ENCODE measurements around the gene EMILIN1.

Gene EMILIN1

DNA sequence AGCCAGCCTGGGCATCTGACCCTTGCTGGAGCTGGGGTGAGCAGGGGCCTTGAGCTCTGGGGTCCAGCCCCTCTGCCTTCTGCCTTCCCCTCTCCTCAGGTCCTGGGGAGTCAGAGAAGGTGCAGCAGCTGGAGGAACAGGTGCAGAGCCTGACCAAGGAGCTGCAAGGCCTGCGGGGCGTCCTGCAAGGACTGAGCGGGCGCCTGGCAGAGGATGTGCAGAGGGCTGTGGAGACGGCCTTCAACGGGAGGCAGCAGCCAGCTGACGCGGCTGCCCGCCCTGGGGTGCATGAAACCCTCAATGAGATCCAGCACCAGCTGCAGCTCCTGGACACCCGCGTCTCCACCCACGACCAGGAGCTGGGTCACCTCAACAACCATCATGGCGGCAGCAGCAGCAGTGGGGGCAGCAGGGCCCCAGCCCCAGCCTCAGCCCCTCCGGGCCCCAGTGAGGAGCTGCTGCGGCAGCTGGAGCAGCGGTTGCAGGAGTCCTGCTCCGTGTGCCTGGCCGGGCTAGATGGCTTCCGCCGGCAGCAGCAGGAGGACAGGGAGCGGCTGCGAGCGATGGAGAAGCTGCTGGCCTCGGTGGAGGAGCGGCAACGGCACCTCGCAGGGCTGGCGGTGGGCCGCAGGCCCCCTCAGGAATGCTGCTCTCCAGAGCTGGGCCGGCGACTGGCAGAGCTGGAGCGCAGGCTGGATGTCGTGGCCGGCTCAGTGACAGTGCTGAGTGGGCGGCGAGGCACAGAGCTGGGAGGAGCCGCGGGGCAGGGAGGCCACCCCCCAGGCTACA is 3.8 kb downstream of the EMILIN1 start:
- no peak for DNase-seq (ENCODE audit: low spot score)

DNA sequence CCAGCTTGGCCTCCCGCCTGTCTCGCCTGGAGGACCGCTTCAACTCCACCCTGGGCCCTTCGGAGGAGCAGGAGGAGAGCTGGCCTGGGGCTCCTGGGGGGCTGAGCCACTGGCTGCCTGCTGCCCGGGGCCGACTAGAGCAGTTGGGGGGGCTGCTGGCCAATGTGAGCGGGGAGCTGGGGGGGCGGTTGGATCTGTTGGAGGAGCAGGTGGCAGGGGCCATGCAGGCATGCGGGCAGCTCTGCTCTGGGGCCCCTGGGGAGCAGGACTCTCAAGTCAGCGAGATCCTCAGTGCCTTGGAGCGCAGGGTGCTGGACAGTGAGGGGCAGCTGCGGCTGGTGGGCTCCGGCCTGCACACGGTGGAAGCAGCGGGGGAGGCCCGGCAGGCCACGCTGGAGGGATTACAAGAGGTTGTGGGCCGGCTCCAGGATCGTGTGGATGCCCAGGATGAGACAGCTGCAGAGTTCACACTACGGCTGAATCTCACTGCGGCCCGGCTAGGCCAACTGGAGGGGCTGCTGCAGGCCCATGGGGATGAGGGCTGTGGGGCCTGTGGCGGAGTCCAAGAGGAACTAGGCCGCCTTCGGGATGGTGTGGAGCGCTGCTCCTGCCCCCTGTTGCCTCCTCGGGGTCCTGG is 4.5 kb downstream of the EMILIN1 start:
- no peak for DNase-seq (ENCODE audit: low spot score)

DNA sequence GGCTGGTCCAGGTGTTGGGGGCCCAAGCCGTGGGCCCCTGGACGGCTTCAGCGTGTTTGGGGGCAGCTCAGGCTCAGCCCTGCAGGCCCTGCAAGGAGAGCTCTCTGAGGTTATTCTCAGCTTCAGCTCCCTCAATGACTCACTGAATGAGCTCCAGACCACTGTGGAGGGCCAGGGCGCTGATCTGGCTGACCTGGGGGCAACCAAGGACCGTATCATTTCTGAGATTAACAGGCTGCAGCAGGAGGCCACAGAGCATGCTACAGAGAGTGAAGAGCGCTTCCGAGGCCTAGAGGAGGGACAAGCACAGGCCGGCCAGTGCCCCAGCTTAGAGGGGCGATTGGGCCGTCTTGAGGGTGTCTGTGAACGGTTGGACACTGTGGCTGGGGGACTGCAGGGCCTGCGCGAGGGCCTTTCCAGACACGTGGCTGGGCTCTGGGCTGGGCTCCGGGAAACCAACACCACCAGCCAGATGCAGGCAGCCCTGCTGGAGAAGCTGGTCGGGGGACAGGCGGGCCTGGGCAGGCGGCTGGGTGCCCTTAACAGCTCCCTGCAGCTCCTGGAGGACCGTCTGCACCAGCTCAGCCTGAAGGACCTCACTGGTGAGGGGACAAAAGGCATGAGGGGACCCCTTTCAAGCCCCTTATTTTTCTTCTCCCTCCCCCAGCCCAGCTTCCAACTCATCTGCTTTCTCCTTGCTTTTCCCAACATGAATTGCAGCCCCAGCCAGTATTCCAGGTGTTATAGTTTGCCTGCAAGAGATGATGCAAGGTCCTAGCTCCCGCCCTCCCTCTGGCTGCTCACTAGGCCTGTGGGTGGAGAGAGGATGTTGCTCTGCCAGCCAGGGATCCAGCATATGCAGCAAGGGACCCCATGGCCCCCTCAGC is 5.2 kb downstream of the EMILIN1 start:
- DNase-seq (ENCODE audit: low spot score): no peak

DNA sequence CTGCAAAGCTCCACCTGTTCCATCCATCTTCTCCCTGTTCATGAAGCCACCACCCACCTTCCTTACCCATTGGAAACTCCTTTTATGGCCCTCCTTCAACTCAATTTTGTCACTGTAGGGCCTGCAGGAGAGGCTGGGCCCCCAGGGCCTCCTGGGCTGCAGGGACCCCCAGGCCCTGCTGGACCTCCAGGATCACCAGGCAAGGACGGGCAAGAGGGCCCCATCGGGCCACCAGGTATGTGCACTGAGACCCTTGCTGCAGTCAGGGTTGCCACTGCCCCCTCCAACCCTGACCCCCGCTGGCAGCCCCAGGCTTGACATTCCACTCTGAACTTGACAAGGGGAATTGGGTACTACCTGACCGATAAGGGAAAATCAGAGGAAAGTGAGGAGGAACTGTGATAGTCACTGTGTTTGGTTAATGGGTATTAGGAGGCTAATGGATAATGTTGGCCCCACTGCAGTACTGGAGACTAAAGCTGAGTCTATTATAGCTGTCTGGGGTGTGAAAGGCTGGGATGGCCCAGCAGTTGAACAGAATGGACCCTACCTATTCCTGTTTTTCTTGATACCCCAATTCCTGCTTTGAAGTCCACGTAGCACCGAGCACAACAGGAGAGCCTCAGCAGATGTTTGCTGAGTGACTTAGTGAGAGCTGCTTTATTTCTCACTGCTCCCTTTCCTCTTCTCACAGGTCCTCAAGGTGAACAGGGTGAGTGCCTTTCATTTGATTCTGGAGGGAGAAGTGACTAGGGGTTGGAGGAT is 6.1 kb downstream of the EMILIN1 start:
- no peak for DNase-seq (ENCODE audit: low spot score)

DNA sequence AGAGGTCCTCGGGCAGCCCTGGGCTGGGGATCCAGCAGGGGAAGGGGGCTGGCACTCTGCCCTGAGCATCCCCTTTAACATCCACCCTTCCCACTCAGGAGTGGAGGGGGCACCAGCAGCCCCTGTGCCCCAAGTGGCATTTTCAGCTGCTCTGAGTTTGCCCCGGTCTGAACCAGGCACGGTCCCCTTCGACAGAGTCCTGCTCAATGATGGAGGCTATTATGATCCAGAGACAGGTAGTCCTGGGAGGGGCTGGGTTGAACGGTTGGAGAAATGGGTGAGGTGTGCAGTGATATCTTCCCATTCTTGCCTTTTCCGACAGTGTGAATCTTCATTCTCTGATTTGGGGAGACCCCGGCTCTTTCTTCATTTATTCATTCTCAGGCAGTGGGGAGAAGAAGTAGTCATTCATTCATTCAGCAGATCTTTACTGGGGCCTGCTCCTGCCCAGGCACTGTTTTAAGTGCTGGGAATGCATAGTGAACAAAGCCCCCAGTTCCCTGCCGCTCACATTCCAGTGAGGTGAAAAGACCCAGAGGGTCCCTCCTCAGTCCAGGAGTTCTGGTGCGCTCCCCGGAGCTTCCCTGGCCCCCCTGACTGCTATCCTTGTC is 6.8 kb downstream of the EMILIN1 start:
- no peak for DNase-seq (ENCODE audit: low spot score)

DNA sequence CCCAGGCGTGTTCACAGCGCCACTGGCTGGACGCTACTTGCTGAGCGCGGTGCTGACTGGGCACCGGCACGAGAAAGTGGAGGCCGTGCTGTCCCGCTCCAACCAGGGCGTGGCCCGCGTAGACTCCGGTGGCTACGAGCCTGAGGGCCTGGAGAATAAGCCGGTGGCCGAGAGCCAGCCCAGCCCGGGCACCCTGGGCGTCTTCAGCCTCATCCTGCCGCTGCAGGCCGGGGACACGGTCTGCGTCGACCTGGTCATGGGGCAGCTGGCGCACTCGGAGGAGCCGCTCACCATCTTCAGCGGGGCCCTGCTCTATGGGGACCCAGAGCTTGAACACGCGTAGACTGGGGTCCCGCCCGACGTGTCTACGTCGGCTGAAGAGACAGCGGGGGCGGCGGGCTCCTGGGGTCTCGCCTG is 7.3 kb downstream of the EMILIN1 start:
- DNase-seq (ENCODE audit: low spot score): peak; percentile 82

DNA sequence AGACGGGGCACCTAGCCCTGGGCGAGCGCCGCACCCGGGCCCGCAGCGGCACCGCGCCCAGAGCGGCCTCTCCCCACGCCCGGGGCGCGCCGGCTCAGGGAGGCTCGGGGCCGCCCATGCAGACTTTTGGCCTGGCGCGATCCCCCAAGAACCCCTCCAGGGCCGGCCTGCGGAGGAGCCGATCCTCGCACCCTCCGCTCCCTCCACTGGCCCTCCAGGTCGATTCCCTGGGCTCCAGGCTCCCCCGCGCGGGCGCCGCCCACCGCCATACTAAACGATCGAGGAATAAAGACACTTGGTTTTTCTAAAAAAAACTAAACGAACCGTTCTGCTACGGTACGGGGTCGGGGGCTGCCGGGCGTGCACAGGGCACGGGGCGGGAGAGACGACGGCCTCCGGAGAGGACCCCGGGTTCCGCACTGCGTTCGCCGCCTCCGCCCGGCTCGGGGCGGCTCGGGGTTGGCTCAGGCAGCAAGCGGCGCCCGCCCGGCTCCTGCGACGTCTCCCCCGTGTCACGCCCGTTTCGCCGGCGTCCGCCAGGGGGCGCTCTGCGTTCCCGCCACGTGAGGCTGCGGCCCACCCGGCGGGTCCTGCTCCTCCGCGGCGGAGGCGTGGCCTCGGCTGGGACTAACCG is 7.8 kb downstream of the EMILIN1 start:
- peak; percentile 99 for DNase-seq (ENCODE audit: low spot score)

DNA sequence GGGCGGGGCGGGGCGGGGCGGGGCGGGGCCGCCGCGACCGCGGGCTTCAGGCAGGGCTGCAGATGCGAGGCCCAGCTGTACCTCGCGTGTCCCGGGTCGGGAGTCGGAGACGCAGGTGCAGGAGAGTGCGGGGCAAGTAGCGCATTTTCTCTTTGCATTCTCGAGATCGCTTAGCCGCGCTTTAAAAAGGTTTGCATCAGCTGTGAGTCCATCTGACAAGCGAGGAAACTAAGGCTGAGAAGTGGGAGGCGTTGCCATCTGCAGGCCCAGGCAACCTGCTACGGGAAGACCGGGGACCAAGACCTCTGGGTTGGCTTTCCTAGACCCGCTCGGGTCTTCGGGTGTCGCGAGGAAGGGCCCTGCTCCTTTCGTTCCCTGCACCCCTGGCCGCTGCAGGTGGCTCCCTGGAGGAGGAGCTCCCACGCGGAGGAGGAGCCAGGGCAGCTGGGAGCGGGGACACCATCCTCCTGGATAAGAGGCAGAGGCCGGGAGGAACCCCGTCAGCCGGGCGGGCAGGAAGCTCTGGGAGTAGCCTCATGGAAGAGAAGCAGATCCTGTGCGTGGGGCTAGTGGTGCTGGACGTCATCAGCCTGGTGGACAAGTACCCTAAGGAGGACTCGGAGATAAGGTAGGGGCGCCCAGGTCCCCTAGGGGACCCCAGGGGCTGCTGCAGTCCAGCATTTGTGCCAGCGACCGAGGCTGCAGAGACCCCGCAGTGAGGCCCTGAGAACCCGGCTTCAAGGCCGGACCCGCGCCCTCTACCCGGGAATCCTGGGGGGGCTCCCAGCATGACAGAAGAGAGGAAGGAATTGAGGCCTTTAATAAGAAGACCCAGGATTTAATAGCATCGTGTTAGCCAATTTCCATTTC is 8.5 kb downstream of the EMILIN1 start, which contains the start of gene KHK:
Gene KHK, plus strand, starts transcription at position 49 of the 870 bp plus-strand sequence. Its CDS starts 488 bp downstream, at position 537.
- peak; percentile 79 for DNase-seq (ENCODE audit: low spot score)

DNA sequence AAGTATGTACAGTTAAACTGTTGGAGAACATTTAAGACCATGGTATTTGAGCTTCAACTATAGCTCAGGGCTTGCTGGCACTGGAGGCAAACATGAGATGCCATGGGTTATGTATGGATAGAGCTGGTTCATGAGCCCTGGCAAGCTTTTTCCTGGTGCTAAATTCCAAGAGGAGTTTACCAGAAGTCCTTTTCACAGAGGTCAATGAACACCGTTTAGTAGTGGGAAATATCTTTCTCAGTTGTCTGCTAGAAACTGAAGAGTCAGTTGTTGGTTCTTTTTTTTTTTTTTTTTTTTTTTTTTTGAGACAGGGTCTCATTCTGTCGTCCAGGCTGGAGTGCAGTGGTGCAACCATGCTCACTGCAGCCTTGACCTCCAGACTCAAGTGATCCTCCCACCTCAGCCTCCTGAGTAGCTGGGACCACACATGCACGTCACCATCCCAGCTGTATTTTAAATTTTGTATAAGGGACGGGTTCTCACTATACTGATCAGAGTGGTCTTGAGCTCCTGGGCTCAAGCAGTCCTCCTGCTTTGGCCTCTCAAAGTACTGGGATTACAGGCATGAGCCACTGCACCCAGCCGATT is 9.5 kb downstream of the EMILIN1 start:
- DNase-seq (ENCODE audit: low spot score): no peak

DNA sequence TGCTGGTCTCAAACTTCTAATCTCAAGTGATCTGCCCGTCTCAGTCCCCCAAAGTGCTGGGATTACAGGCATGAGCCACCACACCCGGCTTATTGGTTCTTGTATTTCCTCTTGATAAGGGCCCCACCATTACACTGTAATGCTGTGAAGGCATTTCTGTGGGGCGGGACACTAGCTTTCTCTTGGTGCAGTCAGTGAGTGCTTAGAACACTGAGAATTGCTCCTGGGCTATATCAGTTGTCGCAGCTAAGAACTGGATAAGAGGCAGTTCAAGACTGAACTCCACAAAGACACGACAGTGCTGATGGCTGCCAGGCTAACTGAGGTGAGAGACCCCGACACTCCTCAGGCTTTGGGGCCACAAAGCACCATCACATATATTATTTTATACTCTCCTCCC is 10.2 kb downstream of the EMILIN1 start:
- no peak for DNase-seq (ENCODE audit: low spot score)

DNA sequence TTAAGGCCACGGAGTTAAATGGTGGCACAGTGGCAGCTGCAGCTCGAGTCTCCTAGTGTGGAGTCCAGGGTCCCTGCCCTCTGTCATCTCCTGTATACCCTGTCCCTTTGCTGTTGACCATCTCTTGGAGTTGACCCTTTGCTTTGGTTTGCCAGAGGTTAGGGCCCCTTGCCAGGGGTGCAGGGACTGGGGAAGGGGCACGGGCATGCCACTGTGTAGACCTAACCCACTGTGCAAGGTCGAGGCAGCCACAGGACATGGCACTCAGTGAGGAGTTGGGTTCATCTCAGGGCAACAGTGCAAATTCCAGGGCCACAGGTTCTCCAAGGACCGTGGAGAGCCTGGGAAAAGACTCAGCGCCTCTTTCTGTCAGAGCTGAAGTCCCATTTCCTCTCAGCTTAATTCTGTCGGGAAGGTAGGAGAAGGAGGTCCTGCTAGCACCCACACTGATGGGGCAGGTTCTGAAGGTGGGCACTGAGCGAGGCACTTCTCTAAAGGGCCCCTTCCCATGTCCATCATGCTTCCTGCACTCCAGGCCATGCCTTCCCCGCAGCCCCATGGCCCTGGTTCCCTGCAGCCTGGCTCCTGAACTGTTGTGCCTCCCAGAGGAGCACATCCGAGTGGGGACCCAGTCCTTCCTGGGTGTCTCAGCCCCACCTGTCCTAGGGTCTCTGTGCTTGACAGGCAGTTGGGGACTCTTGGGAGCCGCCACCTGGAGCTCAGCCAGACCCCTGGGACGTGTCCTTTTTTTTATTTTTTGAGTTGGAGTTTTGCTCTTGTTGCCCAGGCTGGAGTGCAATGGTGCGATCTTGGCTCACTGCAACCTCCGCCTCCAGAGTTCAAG is 10.9 kb downstream of the EMILIN1 start:
- no peak for DNase-seq (ENCODE audit: low spot score)

DNA sequence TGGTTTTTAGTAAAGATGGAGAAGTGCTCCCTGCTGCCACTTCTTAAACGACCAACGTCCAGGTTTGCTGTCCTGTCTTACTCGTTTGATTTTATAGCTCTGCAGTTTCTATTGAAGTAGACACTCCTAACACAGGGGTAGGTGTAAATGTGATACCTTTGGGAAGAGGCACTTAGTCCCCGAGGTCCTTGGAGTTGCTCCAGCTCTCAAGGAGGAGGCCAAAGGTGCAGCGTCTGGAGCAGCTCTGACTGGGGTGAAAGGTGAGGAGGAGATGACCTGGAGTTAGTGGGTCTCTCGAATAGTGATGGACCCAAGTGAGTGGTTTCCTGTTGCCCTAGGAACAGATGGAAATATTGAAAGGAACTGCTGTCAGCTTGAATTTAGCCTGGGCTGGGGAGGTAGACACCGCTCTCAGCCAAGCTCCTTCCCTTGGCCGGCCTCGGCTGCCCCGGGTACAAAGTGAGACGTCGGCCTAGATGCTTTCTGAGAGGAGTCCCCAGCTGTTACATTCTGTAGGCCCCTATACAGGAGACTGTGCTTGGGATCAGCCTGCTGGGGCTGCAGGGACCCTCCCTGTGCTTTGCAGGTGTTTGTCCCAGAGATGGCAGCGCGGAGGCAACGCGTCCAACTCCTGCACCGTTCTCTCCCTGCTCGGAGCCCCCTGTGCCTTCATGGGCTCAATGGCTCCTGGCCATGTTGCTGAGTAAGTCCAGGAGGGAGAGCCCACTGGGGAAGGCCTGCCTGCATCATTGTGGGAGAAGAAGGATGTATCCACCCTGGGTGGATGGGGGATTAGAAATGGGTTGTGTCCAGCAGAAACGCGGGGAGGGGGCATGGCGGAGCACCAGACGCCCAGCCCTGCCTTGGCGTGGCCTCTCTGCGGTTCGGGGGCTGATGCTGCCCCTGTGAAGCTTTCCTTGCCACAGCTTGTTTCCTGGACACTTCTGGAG is 13.6 kb downstream of the EMILIN1 start:
- no peak for DNase-seq (ENCODE audit: low spot score)

DNA sequence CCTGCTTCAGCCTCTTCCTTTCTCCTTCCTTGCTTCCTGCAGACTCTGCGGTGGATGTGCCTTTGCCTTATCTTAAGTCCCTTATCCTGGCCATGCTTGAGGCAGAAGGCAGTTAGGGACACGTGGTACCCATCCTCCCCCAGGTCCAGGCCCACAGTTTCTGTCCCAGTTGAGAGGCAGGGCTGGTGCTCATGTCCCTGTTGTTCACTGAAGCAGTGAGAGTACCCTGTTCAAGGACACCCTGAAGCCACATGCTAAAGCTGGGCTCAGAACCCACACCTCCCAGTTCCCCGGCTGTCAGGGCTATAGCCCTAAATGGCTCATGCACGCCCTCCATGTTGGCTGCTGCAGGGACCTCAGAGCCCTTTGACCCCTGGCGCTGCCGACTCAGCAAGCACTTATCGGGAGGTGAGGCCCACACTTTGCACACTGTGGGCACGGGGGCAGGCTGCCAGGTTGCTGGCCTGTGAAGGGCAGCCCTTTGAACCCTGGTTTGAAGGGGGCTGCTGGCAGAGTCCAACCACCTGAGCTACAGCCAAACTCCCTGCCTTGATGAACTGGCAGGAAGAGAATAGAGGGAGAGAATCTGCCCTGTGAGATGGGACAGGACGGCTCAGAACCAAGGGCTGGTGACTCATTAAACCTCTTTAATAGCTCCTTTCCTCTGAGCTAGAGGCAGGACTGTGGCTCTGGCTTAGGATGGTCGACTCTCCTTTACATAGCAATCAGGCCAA is 14.4 kb downstream of the EMILIN1 start:
- no peak for DNase-seq (ENCODE audit: low spot score)

DNA sequence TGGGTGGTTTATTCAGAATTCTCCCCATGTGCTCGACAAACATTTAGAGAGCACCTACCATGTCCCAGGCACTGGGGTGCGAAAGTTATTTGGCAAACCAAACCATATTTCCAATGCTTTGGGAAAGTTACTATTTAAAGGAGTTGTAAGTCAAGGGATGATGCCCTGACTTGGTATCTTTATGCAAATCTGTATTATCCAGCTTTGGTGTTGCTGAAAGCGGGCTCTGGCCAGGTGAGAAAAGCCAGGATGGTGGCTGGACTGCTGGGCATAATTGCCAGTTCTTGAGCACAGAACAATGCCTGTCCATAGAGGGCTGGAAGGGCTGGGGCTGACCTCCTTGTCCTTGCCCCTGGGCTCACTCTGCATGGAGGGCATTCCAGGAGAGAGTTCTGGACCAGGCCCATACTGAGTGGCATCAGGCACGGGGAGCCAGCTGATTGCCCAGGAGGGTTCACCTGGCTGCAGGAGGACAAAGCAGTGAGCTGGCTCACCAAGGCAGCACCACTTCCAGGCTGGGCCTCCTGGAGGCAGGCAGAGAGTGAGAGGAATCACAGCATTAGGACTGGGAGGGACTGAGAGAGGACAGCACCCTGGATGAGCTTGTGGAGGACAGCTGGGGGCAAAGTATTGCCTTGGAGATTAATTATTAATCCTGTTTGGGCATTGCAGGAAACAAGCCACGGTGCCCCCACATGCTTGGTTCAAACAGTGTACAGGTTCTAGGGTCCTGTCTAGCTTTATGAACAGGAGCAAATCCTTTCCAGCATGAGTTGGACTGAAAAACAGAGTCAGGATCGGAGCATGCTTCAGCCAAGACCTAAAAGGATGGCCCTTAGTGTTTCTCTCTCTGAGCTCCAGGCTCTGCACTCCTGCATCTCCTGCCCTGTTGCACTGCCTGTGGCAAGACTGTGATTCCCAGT is 15.3 kb downstream of the EMILIN1 start:
- no peak for DNase-seq (ENCODE audit: low spot score)

DNA sequence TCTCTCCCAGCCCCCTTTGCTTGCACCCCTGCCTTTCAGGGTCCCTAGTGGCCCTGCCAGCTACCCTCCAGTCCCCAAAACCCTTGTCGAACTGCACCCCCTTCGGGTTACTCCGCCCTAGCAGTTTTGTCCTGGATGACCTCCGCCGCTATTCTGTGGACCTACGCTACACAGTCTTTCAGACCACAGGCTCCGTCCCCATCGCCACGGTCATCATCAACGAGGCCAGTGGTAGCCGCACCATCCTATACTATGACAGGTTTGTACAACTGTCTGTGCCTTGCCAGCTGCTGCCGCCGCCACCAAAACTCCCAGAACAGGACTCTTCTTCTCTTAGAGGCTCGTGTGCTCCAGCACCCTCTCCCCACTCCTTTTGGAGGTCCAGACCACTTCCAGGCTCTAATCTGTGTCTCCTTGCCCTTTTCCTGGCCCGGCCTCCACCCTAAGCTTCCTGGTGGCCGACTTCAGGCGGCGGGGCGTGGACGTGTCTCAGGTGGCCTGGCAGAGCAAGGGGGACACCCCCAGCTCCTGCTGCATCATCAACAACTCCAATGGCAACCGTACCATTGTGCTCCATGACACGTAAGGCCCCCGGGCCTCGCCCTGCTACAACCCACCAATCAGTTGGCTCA is 16.1 kb downstream of the EMILIN1 start:
- DNase-seq (ENCODE audit: low spot score): no peak

Data from ecto neural progenitor cell (in vitro differentiated cells).